ENCODE data around the gene MCC.

DNA sequence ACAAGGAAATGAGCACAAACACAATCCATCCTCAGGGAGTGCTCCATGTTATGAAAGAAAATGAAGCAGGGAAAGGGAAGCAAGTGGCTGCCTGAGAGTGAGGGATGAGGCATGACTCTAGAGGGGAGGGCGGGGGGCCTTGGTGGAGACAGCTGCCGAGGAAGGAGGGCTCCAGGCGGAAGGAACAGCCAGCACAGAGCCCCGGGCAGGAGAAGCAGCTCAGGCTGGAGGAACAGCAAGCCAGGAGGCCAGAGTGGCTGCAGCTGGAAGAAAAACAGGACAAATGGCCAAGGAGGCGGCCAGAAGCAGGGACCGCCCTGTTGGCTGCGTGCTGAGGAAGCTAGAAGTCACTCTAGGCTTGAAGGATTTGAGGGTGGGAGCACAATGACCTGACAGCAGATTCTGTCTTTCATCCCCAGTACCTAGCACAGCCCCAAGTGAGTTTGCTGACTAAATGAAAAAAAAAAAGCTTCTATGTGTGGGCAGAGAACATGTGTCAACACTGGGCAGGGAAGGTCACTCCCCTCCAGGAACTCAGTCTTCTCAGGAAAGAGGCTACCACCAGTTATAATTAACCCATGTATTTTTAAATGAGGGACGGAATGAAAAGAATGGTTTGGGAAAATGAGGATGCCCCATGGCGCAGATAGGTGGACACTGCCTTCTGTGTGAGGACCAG lies 368.9 kb downstream of the MCC start:
- TF ChIP-seq POLR2A (IDR thresholded peaks at IDR 0.05; ENCODE audit: low read length): no peak
- TF ChIP-seq GATA1 (IDR thresholded peaks at IDR 0.05; ENCODE audit: low read depth, low read length): no peak

Measured in erythroblast (primary cell).